Central memory CD8-positive, alpha-beta T cell (primary cell): ENCODE measurements around the gene LAD1.

Experiments used
- ATAC-seq: fragments of 150-1000 bp; cut with Tn5 transposase; replicated peaks from 2 replicates; pipeline ENCODE4 v1.10.0; 2022; ENCODE audit warnings: mild to moderate bottlenecking, moderate FRiP score, moderate number of reproducible peaks; ENCODE audit not compliant: poor library complexity, severe bottlenecking; ENCODE audit errors: extremely low read depth
- DNase-seq, 2 donors: peaks; one replicate each; pipeline ENCODE4 v3.0.0; 2021; ENCODE audit warnings: low spot score in 2 of 2
- H3K27ac Mint-ChIP-seq: one replicate; pipeline ENCODE4 v1.8.0; 2022; ENCODE audit warnings: low read depth, mild to moderate bottlenecking, moderate library complexity, mixed read lengths
- H3K27me3 Mint-ChIP-seq: one replicate; pipeline ENCODE4 v1.8.0; 2022; ENCODE audit warnings: mixed read lengths
- H3K36me3 Mint-ChIP-seq: one replicate; pipeline ENCODE4 v1.8.0; 2022; ENCODE audit warnings: mild to moderate bottlenecking, moderate library complexity, mixed read lengths; ENCODE audit not compliant: insufficient read depth
- H3K4me1 Mint-ChIP-seq: one replicate; pipeline ENCODE4 v1.8.0; 2022; ENCODE audit warnings: mixed read lengths
- H3K4me3 Mint-ChIP-seq: one replicate; pipeline ENCODE4 v1.8.0; 2022; ENCODE audit warnings: mild to moderate bottlenecking, moderate library complexity, mixed read lengths
- H3K9me3 Mint-ChIP-seq: one replicate; pipeline ENCODE4 v1.8.0; 2022; ENCODE audit warnings: mixed read lengths

LAD1 gene

DNA sequence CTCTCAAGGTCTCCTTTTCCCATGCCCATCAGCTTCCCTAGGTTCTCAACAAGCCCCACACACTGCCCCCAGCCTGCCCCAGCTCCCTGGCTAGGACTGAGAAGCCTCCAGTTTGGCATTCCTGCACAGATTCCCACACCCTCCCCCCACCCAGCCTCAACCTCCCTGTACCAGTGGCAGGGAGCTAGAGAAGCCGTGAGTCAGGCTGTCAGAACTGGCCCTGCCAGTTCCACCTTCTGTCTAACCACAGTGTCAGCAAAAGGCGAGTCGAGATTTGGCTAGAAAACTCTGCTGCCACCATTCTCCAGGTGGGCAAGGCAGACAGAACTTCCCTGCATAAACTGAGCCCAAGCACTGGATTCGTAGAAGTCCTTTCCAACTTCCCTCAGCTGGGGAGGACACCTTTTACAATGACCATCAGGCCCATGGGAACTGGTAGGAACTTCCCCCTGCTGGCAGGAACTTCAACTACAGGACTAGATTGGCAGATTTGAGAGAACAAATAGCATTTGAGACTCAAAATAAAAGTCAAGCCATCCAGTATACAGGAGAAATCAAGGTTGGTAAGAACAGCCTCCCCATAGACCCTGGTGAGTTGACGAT, 52.7 kb downstream of the LAD1 start:
- no peak overlapping the region for H3K4me3 Mint-ChIP-seq
- H3K36me3 Mint-ChIP-seq = peaks cover 3% of the 10 kb centered on the region
- H3K27ac Mint-ChIP-seq = no peak overlapping the region
- DNase-seq (no peak), ATAC-seq (no peak)
- no peaks in the 10 kb centered on the region for H3K4me1 Mint-ChIP-seq
- peaks cover 30% of the 10 kb centered on the region for H3K27me3 Mint-ChIP-seq
- no peaks in the 10 kb centered on the region for H3K9me3 Mint-ChIP-seq

DNA sequence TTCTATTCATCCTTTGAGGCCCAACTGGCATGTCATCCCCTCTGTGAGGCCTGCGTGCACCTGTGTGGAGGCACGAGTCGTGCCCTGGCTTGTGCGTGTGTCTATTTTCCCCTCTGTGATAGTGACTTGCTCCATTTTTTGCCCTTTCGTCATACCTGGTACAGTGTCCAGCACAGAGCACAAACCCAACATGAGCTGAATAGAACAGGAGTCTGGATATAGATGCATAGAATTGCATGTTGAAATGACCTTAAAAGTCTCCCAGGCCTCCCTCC, 54.1 kb downstream of the LAD1 start:
- Mint-ChIP-seq H3K36me3 (peaks cover 3% of the 10 kb centered on the region), H3K27me3 (peaks cover 21% of the 10 kb centered on the region), H3K4me3 (no peak overlapping the region), H3K4me1 (no peaks in the 10 kb centered on the region), H3K27ac (no peak overlapping the region), H3K9me3 (no peaks in the 10 kb centered on the region)
- DNase-seq (no peak), ATAC-seq (no peak)

DNA sequence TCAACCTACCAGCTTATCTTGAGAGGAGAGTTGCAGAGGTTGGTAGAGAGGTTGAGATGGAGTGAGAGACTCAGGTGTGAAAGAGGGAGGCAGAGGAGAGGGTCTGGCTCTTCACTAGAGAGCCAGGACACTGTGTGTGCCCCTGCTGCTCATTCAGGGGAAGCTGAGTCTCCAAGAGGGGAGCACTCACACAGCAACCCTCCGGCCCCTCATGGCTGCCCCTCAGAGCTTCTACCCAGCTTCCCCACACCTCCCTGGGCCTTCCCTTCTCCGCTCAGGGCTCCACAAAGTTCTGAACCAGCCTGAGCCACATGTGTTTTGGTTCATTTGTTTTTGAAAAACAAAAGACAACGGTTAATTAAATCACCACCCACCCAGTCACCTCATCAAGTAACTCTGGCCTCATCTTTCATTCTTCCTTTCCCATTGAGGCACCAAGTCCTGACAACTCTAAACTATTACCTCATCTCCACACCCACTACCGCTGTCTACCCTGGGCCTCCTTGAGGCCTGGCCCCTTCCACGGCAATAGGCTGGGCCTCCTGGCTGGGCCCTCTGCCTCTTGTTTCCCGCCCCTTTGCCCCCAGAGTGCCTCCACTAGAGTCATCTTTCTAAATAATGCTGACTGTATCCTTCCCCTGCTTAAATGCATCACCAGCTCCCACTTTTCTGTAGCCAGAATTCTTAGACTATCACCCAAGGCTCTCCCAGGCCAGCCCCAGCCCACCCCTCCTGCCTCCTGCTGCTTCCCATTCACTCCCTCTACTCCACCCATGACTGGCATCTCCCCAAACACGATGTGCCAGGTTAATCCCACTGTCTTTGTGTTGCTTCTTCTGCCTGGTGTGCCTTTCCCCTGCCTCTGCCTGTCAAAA, 54.7 kb downstream of the LAD1 start:
- ATAC-seq (no peak), DNase-seq (no peak)
- H3K27ac Mint-ChIP-seq = no peak overlapping the region
- H3K36me3 Mint-ChIP-seq = peaks cover 3% of the 10 kb centered on the region
- H3K4me3 Mint-ChIP-seq = no peak overlapping the region
- H3K4me1 Mint-ChIP-seq = no peaks in the 10 kb centered on the region
- H3K9me3 Mint-ChIP-seq = no peaks in the 10 kb centered on the region
- peaks cover 15% of the 10 kb centered on the region for H3K27me3 Mint-ChIP-seq

DNA sequence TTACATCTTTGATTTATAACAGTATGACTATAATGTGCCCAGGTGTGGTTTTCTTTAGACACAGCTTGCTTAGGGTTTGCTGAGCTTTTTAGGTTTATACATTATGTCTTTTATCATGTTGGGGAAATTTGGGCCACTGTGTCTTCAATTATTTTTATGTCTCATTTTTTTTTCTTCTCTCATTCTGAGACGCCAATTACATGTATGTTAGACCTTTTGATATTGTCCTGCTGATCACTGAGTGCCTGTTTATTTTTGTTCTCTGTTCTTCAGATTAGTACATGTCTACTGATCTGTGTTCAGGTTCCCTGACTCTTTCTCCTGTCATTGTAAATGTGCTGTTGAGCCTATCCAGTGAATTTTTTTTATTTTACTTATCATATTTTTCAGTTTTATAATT, 57.7 kb downstream of the LAD1 start:
- peaks cover 3% of the 10 kb centered on the region for H3K36me3 Mint-ChIP-seq
- no peak for DNase-seq

DNA sequence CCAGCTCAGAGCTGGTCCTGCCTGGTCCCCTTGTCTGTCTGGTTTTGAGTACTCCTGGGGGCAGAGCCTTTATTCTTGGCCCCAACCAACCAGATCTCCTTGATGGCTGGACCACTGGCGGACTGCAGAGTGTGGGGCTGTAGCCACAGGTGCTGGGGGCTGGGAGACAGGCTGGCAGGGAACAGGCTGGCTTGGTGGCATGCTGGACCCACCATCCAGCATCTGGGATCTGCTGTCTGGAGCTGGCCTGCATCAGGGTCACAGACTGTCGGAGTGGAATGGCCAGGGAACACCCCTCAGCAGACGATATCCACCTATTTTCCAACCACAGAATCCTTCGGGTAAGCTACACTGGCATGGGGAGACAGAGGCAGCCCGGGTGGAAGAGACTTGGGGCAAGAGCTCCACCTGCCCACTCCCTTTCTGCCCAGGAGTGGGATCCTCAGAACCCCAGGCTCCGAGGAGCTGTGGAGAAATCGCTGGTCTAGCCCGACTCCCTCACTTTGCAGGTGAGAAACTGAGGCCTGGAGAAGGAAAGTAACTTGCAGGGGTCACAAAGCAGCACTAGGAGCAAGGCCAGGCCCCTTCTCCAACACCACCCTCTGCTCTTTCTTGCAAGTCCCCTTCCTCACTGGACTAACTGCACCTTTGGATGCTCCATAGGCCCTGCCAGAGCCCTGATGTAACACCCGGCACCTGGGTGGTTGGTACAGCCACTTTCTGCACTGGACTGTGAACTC, 62.2 kb downstream of the LAD1 start:
- Mint-ChIP-seq H3K36me3 (no peaks in the 10 kb centered on the region), H3K27me3 (no peaks in the 10 kb centered on the region), H3K4me1 (no peaks in the 10 kb centered on the region), H3K4me3 (no peak overlapping the region), H3K27ac (no peak overlapping the region), H3K9me3 (no peaks in the 10 kb centered on the region)
- no peak for ATAC-seq
- no peak for DNase-seq

More for the DNA sequence above, 57.7 kb downstream of the LAD1 start:
- no peaks in the 10 kb centered on the region for H3K4me1 Mint-ChIP-seq
- no peak overlapping the region for H3K27ac Mint-ChIP-seq
- H3K9me3 Mint-ChIP-seq = no peaks in the 10 kb centered on the region
- no peaks in the 10 kb centered on the region for H3K27me3 Mint-ChIP-seq
- ATAC-seq = no peak
- H3K4me3 Mint-ChIP-seq = no peak overlapping the region

DNA sequence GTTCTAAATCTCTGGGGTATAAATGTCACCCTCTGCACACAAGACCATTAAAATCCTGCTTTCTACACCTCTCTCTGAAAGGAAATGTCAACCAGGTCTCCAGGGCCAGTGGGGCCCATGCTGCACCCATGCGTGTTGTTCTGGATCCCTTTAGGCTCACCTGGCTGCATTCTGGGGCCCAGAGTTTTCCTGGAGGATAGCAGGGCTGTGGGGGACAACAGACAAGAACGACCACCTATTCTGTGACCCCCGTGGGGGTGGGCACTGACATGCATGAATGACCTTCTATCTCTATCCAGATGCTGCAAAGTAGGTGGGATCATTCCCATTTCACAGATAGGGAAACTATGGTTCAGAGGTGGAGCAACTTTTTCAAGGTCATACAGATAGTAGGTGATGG, 63.2 kb downstream of the LAD1 start:
- no peaks in the 10 kb centered on the region for H3K36me3 Mint-ChIP-seq

DNA sequence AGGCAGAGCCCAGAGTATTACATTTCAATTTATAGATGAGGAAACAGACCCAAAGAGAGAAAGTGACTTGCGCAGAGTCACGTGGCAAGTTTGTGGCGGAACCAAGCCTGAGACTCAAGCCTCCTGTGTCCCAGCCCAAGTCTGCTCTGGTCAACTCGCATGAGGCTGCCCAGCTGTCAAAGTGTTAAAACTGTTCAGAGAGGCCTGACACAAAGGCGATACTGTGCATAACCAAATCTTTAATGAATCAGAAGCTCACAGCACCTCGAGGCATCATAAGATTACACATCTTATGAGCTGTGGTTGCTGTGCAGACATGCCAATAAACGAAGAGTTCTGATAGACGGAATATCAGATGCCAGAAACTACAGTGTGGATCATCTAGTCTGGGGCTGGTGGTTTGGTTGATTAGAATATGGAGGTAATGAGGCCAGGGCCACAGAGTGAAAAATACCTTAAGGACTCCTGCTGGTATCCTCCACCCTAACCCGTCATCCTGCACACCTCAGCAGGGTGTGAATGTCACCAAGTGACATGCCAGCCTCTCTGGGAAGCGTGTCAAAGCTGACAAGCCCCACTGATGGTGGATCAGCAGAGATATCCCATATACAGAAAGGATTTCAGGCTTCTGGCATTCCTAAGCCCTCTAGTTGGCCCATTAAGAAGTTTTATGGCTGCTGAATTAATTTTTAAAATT, 63.8 kb downstream of the LAD1 start:
- no peak overlapping the region for H3K27ac Mint-ChIP-seq
- H3K4me3 Mint-ChIP-seq = no peak overlapping the region
- no peaks in the 10 kb centered on the region for H3K9me3 Mint-ChIP-seq
- no peaks in the 10 kb centered on the region for H3K36me3 Mint-ChIP-seq
- ATAC-seq (no peak), DNase-seq (no peak)
- H3K4me1 Mint-ChIP-seq = no peaks in the 10 kb centered on the region
- H3K27me3 Mint-ChIP-seq = no peaks in the 10 kb centered on the region

More for the DNA sequence above, 63.2 kb downstream of the LAD1 start:
- Mint-ChIP-seq H3K4me1 (no peaks in the 10 kb centered on the region), H3K27me3 (no peaks in the 10 kb centered on the region), H3K4me3 (no peak overlapping the region), H3K27ac (no peak overlapping the region), H3K9me3 (no peaks in the 10 kb centered on the region)
- no peak for ATAC-seq
- DNase-seq = no peak

DNA sequence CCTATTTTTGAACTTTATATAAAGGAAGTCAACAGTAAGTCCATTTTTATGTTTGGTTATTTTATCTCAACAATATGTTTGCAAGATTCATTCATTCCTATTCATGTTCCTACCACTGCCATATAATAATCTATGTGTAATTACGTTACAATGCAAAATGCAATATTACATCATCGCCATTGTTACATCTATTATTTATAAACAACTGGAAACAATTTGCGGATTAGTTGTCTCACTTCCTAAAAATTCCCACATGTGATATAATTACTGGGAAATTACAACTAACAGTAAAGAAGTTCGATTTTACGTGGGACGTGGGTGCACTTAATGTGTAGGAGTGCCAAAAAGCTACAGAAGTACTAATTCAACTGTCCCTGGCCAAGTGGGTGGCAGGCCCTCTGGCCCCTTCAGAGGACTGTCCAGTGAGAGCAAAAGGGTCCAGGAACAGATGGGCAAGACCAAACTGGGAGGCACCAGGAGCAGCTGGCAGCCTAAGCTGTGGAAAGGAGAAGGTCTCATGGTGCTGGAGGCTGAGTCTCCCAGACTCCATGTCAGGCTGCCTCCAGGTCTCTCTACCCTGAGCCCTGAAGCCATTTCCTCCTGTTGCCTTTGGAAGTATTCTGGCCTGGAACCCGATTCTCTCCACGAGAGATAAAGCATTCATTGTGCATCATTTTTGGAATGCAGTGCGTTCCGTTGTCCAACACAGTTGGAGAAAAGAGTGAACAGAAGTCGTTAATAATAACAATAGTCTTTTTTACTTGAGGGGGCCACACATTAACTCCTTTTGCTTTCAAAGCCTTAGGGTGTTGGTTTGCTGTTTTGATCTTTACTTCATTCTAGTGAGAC, 64.6 kb downstream of the LAD1 start:
- Mint-ChIP-seq H3K4me3 (no peak overlapping the region), H3K36me3 (no peaks in the 10 kb centered on the region), H3K9me3 (no peaks in the 10 kb centered on the region), H3K4me1 (no peaks in the 10 kb centered on the region), H3K27me3 (no peaks in the 10 kb centered on the region), H3K27ac (no peak overlapping the region)
- DNase-seq = no peak
- no peak for ATAC-seq

DNA sequence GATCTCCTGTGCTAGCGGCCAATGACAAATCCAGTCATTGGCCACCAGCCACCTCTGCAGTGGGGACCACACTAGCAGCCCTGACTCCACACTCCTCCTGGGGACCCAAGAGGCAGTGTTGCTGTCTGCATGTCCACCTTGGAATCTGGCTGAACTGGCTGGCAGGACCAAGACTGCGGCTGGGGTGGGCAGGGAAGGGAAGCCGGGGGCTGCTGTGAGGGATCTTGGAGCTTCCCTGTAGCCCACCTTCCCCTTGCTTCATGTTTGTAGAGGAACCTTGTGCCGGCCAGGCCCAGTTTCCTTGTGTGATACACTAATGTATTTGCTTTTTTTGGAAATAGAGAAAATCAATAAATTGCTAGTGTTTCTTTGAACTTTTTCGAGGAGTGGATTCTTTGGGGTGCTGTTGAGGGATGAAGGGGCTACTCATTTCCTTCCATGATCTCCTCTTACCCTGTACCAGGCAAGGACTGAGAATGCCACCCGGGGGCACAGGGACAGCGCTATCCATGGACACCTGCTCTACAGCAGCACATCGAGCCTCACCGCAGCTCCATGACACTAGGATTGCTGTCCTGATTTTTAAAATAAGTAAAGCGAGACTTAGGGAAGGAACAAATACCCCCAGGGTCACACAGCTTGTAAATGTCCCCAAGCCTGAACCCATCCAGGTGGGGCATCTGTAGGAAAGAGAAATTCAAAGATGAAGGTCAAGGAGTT, 66.3 kb downstream of the LAD1 start:
- H3K4me1 Mint-ChIP-seq = no peaks in the 10 kb centered on the region
- no peak overlapping the region for H3K4me3 Mint-ChIP-seq
- no peak for ATAC-seq
- DNase-seq = no peak
- H3K9me3 Mint-ChIP-seq = no peaks in the 10 kb centered on the region
- H3K36me3 Mint-ChIP-seq = no peaks in the 10 kb centered on the region
- no peak overlapping the region for H3K27ac Mint-ChIP-seq
- no peaks in the 10 kb centered on the region for H3K27me3 Mint-ChIP-seq

DNA sequence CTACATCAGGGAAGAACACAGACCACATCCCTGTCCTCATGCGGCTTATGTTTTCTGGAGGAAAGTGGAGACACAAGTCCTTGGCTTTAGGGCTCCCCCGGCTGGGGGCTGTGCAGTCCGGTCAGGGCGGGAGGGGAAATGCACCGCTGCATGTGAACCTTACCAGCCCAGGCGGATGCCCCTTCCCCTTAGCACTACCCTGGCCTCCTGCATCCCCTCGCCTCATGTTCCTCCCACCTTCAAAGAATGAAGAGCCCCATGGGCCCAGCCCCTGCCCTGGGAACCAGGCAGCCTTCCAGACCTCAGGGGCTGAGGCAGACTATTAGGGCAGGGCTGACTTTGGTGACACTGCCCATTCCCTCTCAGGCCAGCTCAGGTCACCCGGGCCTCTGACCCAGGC, 67.1 kb downstream of the LAD1 start:
- H3K36me3 Mint-ChIP-seq = no peaks in the 10 kb centered on the region
- no peaks in the 10 kb centered on the region for H3K9me3 Mint-ChIP-seq
- no peak overlapping the region for H3K4me3 Mint-ChIP-seq
- DNase-seq (no peak), ATAC-seq (no peak)
- no peaks in the 10 kb centered on the region for H3K4me1 Mint-ChIP-seq
- no peaks in the 10 kb centered on the region for H3K27me3 Mint-ChIP-seq
- H3K27ac Mint-ChIP-seq = no peak overlapping the region

DNA sequence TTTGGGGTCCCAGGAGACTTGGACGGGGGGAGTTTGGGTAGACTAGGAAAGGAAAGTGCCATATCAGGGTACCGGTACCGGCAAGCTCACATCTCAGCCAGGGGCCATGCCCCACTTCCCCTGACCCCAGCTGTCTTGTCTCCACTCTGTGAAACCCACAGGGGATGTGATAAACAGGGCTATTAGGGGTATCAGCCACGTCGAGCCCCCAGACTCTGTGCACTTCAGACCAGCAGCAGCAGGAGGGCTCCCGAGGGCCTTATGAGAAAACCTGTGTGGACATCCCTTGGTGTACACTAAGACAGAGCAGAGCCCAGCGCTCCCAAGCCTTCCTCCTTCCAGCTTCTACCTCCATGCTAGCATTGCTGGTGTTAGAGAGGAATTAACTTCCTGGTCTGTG, 68.0 kb downstream of the LAD1 start:
- Mint-ChIP-seq H3K9me3 (no peaks in the 10 kb centered on the region), H3K27me3 (no peaks in the 10 kb centered on the region), H3K36me3 (no peaks in the 10 kb centered on the region), H3K27ac (no peak overlapping the region), H3K4me1 (no peaks in the 10 kb centered on the region), H3K4me3 (no peak overlapping the region)
- DNase-seq = no peak
- ATAC-seq = no peak
